HCT116 (cell line): Measurements from ENCODE around the gene RXRA. TPM values are rescaled to one million over a fixed set of nuclear protein-coding genes. Genes with fewer than 3 reads are reported as not detected.

Experiments used
- ATAC-seq: fragments of 200-7000 bp; cut with Tn5 transposase; 2 replicates; pipeline ENCODE4 v1.9.1; 2020; ENCODE audit warnings: mild to moderate bottlenecking, moderate library complexity
- BruUV-seq: library from RNA; stranded (reverse); fragments of 400-500 nt; replicated peaks from 2 replicates; lab custom pipeline; 2021; lab: Mats Ljungman, UMichigan
- CTCF ChIA-PET: fragments of 300-600 bp; sonication (Branson Sonifier 250); formaldehyde crosslinking; loops from one replicate; lab custom pipeline; 2021; ENCODE audit warnings: antibody characterized with exemption; lab: Charles Lee
- POLR2A ChIA-PET: fragments of 300-600, 350-600 bp; sonication (Branson Sonifier 250); formaldehyde crosslinking; loops from one replicate; lab custom pipeline; 2021; ENCODE audit warnings: antibody characterized with exemption; lab: Charles Lee
- RAD21 ChIA-PET, 2 experiments: fragments of 300-600 bp; sonication (Branson Sonifier 250); formaldehyde crosslinking; loops; one replicate each; lab custom pipeline; 2023; ENCODE audit warnings: low total read pairs in 2 of 2; ENCODE audit not compliant: uncharacterized antibody in 2 of 2, unreplicated experiment in 2 of 2, low non-redundant PET in 1 of 2; lab: Charles Lee
- DNase-seq: peaks from one replicate; pipeline ENCODE4 v3.0.0-alpha.2; 2010; ENCODE audit warnings: low read depth, low spot score
- H2AFZ ChIP-seq: fragments of 200-600 bp; shearing (Covaris generic), sonication (generic); 2 replicates; pipeline ENCODE4 v1.6.1; 2017; ENCODE audit warnings: low read depth, mixed run types, mixed read lengths, antibody characterized with exemption, low read length; ENCODE audit not compliant: poor library complexity, severe bottlenecking
- H3K27ac ChIP-seq: 2 replicates; pipeline ENCODE4 v1.5.1; 2012; ENCODE audit warnings: low read depth, low read length
- H3K27me3 ChIP-seq: fragments of 200-600 bp; sonication (generic); 2 replicates; pipeline ENCODE4 v1.6.1; 2016; ENCODE audit warnings: mixed run types, low read length, mixed read lengths; ENCODE audit not compliant: insufficient read depth
- H3K36me3 ChIP-seq, 2 experiments: fragments of 200-500 bp in 1 of 2; fragments of 200-600 bp in 1 of 2; sonication (Bioruptor generic) in 1 of 2; sonication (generic) in 1 of 2; 2 replicates each; pipeline versions ENCODE4 v1.5.1 to v1.6.1; 2014 to 2016; ENCODE audit warnings: low read length in 2 of 2, inconsistent platforms in 1 of 2, mixed read lengths in 1 of 2, mixed run types in 1 of 2; ENCODE audit not compliant: insufficient read depth in 2 of 2, control insufficient read depth in 1 of 2
- H3K4me1 ChIP-seq, 2 experiments: fragments of 200-600 bp in 1 of 2; sonication (generic) in 1 of 2; 2 replicates each; pipeline versions ENCODE4 v1.5.1 to v1.6.1; 2012 to 2017; ENCODE audit warnings: low read length in 2 of 2, inconsistent platforms in 1 of 2, mild to moderate bottlenecking in 1 of 2, mixed read lengths in 1 of 2, mixed run types in 1 of 2, moderate library complexity in 1 of 2; ENCODE audit not compliant: insufficient read depth in 2 of 2, control insufficient read depth in 1 of 2
- H3K4me2 ChIP-seq: fragments of 200-600 bp; sonication (generic); 2 replicates; pipeline ENCODE4 v1.6.1; 2017; ENCODE audit warnings: mixed run types, low read length, mixed read lengths
- H3K4me3 ChIP-seq, 2 experiments: fragments of 200-600 bp in 1 of 2; sonication (generic) in 1 of 2; replicated peaks in 1 of 2; 2 replicates each; pipeline ENCODE4 v1.5.1; 2011 to 2016; ENCODE audit warnings: low read length in 2 of 2, control low read depth in 1 of 2, low read depth in 1 of 2, mild to moderate bottlenecking in 1 of 2, mixed read lengths in 1 of 2, mixed run types in 1 of 2
- H3K79me2 ChIP-seq: fragments of 200-600 bp; sonication (generic); 2 replicates; pipeline ENCODE4 v1.6.1; 2017; ENCODE audit warnings: mild to moderate bottlenecking, mixed run types, low read length, moderate library complexity, mixed read lengths; ENCODE audit not compliant: insufficient read depth
- H3K9ac ChIP-seq: fragments of 200-600 bp; sonication (generic); 2 replicates; pipeline ENCODE4 v1.6.1; 2016; ENCODE audit warnings: low read length, mixed read lengths
- H3K9me2 ChIP-seq: fragments of 200-600 bp; sonication (generic), shearing (Covaris generic); 2 replicates; pipeline ENCODE4 v1.6.1; 2017; ENCODE audit warnings: mixed run types, mild to moderate bottlenecking, moderate library complexity; ENCODE audit not compliant: insufficient read depth
- H3K9me3 ChIP-seq, 2 experiments: fragments of 200-500 bp in 1 of 2; fragments of 200-600 bp in 1 of 2; sonication (Bioruptor generic) in 1 of 2; sonication (generic) in 1 of 2; 2 replicates each; pipeline ENCODE4 v1.6.1; 2014 to 2017; ENCODE audit warnings: low read length in 2 of 2, mixed read lengths in 2 of 2, inconsistent platforms in 1 of 2, low read depth in 1 of 2, mild to moderate bottlenecking in 1 of 2, mixed run types in 1 of 2, moderate library complexity in 1 of 2; ENCODE audit not compliant: control insufficient read depth in 1 of 2, insufficient read depth in 1 of 2
- H4K20me1 ChIP-seq: fragments of 200-600 bp; sonication (generic), shearing (Covaris generic); 2 replicates; pipeline ENCODE4 v1.6.1; 2017; ENCODE audit warnings: mixed run types, mild to moderate bottlenecking, moderate library complexity; ENCODE audit not compliant: insufficient read depth
- CBX3 ChIP-seq: IDR thresholded peaks from 2 replicates; pipeline ENCODE4 v1.6.1; 2012; ENCODE audit warnings: low read depth
- CEBPB ChIP-seq: IDR thresholded peaks from 2 replicates; pipeline ENCODE4 v1.6.1; 2012; ENCODE audit warnings: low read depth
- EGR1 ChIP-seq: IDR thresholded peaks from 2 replicates; pipeline ENCODE4 v1.6.1; 2012; ENCODE audit warnings: low read depth
- ELF1 ChIP-seq: IDR thresholded peaks from 2 replicates; pipeline ENCODE4 v1.6.1; 2012; ENCODE audit warnings: low read depth, borderline replicate concordance
- EZH2phosphoT487 ChIP-seq: fragments of 200-600 bp; IDR thresholded peaks from 2 replicates; pipeline ENCODE4 v1.6.1; 2018; ENCODE audit warnings: antibody characterized with exemption, borderline replicate concordance
- POLR2AphosphoS5 ChIP-seq: IDR thresholded peaks from 2 replicates; pipeline ENCODE4 v1.6.1; 2011; ENCODE audit warnings: mild to moderate bottlenecking, low read depth, low read length, moderate library complexity
- SIN3A ChIP-seq: IDR thresholded peaks from 2 replicates; pipeline ENCODE4 v1.6.1; 2012; ENCODE audit warnings: low read depth
- SP1 ChIP-seq: IDR thresholded peaks from 2 replicates; pipeline ENCODE4 v1.6.1; 2012; ENCODE audit warnings: low read depth
- TCF7L2 ChIP-seq: IDR thresholded peaks from 2 replicates; pipeline ENCODE4 v1.7.0; 2011; ENCODE audit warnings: borderline replicate concordance, inconsistent platforms; ENCODE audit not compliant: insufficient read depth, insufficient read length; ENCODE audit errors: extremely low read depth
- ZFX ChIP-seq: fragments of 450-650 bp; IDR thresholded peaks from 2 replicates; pipeline ENCODE4 v1.6.1; 2017
- intact Hi-C: fragments of 100-400 bp; cut with micrococcal nuclease; formaldehyde crosslinking; loops from 2 replicates; pipeline ENCODE4 v1.10.0; 2022
- total RNA-seq: library from RNA; stranded (reverse); gene quantifications from one replicate; pipeline ENCODE4 v1.2.1, GENCODE V29; 2021; ENCODE audit not compliant: unreplicated experiment
- TF ChIP-seq, protein P1 (sequence below), 3 experiments: fragments of 200-600 bp in 1 of 3; sonication (generic) in 1 of 3; IDR thresholded peaks in 2 of 3; conservative IDR thresholded peaks in 1 of 3; 2 replicates each; pipeline ENCODE4 v1.5.1; 2012 to 2017; ENCODE audit warnings: low read depth in 2 of 3, low read length in 2 of 3, antibody characterized with exemption in 1 of 3, borderline replicate concordance in 1 of 3, control low read depth in 1 of 3, mild to moderate bottlenecking in 1 of 3, mixed read lengths in 1 of 3, mixed run types in 1 of 3, moderate library complexity in 1 of 3; ENCODE audit not compliant: insufficient read depth in 1 of 3

Gene RXRA
- total RNA-seq, 1 experiment from 2014 or later, result 43.9 TPM

GRCh38 chr9:134462318-134462717, 136.1 kb downstream of the RXRA start:
- no peak overlapping the region for H3K9ac ChIP-seq
- no peak overlapping the region for H3K27ac ChIP-seq
- H3K27me3 ChIP-seq, result no peaks in the 10 kb centered on the region
- H3K79me2 ChIP-seq, result no peaks in the 10 kb centered on the region
- no peak for TF ChIP-seq CBX3
- TF ChIP-seq POLR2AphosphoS5, result no peak
- TF ChIP-seq, protein P1, sequence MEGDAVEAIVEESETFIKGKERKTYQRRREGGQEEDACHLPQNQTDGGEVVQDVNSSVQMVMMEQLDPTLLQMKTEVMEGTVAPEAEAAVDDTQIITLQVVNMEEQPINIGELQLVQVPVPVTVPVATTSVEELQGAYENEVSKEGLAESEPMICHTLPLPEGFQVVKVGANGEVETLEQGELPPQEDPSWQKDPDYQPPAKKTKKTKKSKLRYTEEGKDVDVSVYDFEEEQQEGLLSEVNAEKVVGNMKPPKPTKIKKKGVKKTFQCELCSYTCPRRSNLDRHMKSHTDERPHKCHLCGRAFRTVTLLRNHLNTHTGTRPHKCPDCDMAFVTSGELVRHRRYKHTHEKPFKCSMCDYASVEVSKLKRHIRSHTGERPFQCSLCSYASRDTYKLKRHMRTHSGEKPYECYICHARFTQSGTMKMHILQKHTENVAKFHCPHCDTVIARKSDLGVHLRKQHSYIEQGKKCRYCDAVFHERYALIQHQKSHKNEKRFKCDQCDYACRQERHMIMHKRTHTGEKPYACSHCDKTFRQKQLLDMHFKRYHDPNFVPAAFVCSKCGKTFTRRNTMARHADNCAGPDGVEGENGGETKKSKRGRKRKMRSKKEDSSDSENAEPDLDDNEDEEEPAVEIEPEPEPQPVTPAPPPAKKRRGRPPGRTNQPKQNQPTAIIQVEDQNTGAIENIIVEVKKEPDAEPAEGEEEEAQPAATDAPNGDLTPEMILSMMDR (IDR thresholded peaks at IDR 0.05 in 2 of 3, conservative IDR thresholded peaks at IDR 0.05 in 1 of 3; ENCODE audit: borderline replicate concordance in 1 of 3, insufficient read depth in 1 of 3, low read depth in 2 of 3, low read length in 2 of 3), result no peak
- no peak for TF ChIP-seq TCF7L2
- no peak for TF ChIP-seq SP1
- no peak for TF ChIP-seq ELF1
- no peak for TF ChIP-seq CEBPB
- TF ChIP-seq EGR1, result no peak
- ATAC-seq (no peak), DNase-seq (no peak)
- no peaks in the 10 kb centered on the region for H3K9me2 ChIP-seq
- no TSS peak for BruUV-seq
- H2AFZ ChIP-seq, result no peak overlapping the region
- no peaks in the 10 kb centered on the region for H4K20me1 ChIP-seq
- RAD21 ChIA-PET, result no interaction called here
- H3K4me3 ChIP-seq, result no peak overlapping the region
- intact Hi-C loops, result no loop called here
- no peak overlapping the region for H3K4me2 ChIP-seq
- POLR2A ChIA-PET, result no interaction called here
- CTCF ChIA-PET, result no interaction called here
- no peaks in the 10 kb centered on the region for H3K36me3 ChIP-seq
- peaks cover 0 to 11% of the 10 kb centered on the region in 2 experiments; a peak in 1 of 4 replicates for H3K9me3 ChIP-seq
- H3K4me1 ChIP-seq, result no peaks in the 10 kb centered on the region

DNA sequence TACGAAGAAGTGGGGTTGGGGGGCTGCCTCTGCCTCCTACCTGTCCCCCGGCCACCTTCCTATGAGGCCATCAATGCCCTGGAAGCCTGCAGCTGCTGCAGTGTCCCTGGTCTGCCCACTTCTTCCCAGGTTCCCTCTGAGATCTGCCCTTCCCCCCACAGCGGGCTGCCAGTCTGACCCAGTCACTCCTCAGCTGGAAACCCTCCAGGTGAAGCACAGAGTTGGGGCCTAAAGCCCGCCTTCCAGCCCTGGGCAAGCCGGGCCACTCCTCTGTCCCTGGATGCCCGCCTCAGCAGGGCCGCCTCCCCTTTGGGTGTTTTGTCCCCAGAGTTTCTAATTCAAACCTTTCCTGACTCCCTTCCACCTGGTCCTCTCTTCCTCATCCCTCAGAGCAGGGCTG, 137.0 kb downstream of the RXRA start:
- H3K9me3 ChIP-seq, result peaks cover 0 to 11% of the 10 kb centered on the region in 2 experiments; a peak in 1 of 4 replicates
- no peak overlapping the region for H3K9ac ChIP-seq
- H3K27ac ChIP-seq, result no peak overlapping the region
- TF ChIP-seq EZH2phosphoT487, result no peak
- no peak for TF ChIP-seq SIN3A
- no peak for TF ChIP-seq ZFX
- no peak for TF ChIP-seq EGR1
- ChIA-PET CTCF (no interaction called here), RAD21 (no interaction called here), POLR2A (no interaction called here)
- H3K4me3 ChIP-seq, result no peak overlapping the region
- BruUV-seq, result no TSS peak
- H3K4me1 ChIP-seq, result no peaks in the 10 kb centered on the region
- no peaks in the 10 kb centered on the region for H3K79me2 ChIP-seq
- DNase-seq (no peak), ATAC-seq (no peak)
- no peaks in the 10 kb centered on the region for H4K20me1 ChIP-seq
- H2AFZ ChIP-seq, result no peak overlapping the region
- H3K4me2 ChIP-seq, result no peak overlapping the region
- H3K27me3 ChIP-seq, result no peaks in the 10 kb centered on the region
- H3K9me2 ChIP-seq, result no peaks in the 10 kb centered on the region
- intact Hi-C loops, result no loop called here
- no peaks in the 10 kb centered on the region for H3K36me3 ChIP-seq
